GM21576 (cell line): Measurements from ENCODE around the gene AP1S1.
"Not testable (repeated sequence)": the region's sequence is repeated elsewhere in the genome, so short reads cannot be mapped to it uniquely, and the experiment has no call there.

Experiments
- ATAC-seq: cut with Tn5 transposase; IDR thresholded peaks from one replicate; pipeline ENCODE4 v1.9.1; 2021; ENCODE audit warnings: mild to moderate bottlenecking, moderate library complexity; ENCODE audit not compliant: unreplicated experiment

The AP1S1 gene

DNA sequence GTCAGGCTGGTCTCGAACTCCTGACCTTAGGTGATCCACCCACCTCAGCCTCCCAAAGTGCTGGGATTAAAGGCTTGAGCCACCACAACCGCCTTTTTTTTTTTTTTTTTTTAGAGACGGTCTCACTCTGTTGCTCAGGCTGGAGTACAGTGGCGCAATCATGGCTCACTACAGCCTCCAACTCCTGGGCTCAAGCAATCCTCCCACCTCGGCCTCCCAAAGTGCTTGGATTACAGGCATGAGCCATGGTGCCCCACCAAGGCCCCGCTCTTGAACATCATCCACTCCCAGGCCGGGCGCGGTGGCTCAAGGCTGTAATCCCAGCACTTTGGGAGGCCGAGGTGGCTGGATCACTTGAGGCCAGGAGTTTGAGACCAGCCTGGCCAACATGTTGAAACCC lies 45.2 kb downstream of the AP1S1 start:
- ATAC-seq, result not testable (repeated sequence)

DNA sequence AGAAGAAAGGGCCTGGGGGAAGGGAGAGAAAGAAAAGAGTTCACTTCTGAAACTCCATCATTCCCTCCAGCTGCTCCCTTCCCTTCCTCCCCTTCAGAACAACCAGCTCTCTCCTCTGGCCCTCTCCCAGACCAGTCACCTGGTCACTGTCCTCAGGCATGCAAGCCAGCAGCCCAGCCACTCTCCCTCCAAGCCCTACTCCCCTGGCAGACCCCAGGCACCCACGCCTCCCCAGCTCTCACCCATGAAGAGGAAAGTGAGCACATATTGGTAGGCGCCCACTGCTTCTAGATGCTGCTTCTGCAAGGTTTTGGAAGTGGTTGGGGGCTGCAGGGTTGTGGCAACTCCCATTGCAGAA lies 46.2 kb downstream of the AP1S1 start:
- no peak for ATAC-seq

DNA sequence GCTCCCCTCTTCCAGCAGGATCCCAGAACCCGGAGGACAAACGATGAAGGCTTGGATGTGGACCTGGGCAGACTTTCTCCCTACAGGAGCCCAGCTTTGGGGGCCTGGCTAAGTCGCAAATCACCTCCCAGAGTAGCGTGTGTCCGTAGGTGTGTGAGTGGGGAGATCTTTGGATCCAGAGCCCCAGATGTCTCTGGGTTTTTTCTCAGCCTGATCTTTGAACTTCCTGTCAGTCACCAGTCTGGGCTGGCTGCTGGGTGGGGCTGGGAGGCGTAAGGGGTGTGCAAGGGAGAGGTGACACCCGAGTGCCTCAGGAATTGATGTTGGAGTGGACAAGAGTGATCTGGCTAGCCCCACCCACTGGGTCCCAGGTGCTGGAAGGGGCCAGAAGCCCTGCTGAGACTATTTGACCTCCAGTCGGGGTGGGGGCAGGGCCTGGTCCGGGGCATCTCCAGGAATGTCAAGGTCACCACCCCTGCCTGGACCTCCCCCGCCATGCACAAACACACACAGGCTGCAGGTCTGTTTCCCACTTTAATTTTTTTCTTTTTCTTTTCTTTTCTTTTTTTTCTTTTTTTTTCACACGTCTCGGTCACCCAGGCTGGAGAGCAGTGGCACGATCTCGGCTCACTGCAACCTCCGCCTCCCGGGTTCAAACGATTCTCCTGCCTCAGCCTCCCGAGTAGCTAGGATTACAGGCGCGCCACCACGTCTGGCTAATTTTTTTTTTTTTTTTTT lies 46.8 kb downstream of the AP1S1 start, which contains the start of gene MOGAT3:
TSS of gene MOGAT3 (minus strand) at position 175 of the 738 bp plus-strand sequence. CDS start 182 bp downstream, outside the sequence.
- ATAC-seq, result no peak

DNA sequence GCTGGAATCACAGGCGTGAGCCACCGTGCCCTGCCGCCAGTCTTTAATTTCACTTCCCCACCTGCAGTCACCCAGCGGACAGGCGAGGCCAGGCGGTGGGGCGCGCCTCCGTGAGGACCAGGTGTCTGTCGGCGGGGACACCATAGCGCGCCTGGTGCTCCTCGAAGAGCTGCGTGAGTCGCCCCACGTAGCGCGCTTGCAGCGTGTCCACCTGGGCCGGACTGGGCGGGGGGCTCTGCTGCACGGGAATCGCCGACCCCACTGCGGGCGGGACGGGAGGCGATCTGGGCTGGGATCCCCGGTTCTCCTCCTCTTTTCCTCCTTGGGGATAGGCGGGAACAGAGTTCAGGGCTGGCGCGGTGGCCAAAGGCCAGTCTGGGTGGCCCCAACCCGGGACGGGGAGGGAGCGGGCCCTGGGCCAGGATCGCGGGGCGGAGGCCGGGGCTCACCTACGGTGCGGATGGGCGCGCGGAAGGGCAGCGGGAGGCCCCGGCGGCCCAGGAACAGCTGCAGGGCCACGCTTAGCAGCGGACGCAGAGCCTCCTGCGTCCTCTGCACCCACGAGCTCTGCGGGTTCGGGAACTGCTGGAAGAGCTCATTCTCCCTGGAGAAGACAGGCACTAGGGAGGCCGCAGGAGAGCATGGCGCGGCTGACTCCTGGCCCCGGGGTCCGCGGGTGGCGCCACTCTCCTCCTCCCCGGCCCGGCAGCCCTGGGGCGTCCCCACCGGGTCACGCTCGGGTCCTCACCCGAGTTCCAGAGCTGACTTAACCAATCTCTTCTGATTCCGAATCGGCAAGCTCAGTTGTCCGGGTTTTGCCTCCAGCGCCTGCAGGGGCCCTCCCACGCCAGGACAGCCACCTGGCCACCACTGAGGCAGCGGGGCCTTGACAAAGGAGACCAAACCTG lies 47.7 kb downstream of the AP1S1 start:
- no peak for ATAC-seq

DNA sequence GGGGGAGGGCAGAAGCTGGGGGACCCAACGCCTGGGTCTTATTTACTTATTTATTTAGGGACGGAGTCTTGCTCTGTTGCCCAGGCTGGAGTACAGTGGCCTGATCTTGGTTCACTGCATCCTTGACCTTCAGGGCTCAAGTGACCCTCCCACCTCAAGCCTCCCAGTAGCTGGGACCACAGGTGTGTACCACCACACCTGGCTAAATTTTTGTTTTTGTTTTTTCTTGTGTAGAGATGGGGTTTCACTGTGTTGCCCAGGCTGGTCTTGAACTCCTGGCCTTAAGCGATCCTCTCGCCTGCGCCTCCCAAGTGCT lies 48.3 kb downstream of the AP1S1 start:
- no peak for ATAC-seq

DNA sequence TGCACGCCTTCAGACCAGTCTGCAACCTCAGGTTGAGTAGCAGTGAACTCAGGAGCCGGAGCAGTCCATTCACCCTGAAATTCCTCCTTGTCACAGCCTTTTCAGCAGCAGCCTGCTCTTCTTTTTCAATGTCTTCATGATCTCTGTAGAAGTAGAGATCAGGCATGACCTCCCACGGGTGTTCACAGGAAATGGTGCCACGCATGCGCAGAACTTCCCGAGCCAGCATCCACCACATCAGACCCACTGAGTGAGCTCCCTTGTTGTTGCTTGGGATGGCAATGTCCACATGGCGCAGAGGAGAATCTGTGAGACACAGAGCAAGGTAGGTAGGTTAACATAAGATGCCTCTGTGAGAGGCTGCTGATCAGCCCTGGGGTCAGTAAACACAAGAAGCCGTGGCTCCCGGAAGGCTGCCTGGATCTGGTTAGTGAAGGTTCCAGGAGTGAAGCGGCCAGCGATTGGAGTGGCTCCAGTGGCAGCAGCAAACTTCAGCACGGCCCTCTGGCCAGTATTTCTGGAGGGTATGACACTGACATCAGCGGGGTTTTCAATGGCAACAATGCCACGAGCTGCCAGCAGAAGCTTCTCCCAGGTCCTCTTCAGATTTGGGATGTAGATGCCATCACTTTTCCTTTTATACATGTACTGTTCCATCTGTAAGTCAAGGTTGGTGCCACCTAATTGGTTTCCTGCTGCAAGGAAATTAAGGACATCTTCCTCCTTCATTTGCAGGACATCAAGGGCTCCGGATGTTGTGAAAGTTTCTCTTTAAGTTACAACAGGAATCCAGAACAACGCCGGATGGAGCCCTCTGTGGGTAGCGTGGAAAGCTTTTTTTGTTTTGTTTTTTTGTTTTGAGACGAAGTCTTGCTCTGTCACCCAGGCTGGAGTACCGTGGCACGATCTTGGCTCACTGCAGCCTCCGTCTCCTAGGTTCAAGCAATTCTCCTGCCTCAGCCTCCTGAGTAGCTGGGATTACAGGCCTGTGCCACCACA lies 49.8 kb downstream of the AP1S1 start:
- ATAC-seq, result not testable (repeated sequence)

DNA sequence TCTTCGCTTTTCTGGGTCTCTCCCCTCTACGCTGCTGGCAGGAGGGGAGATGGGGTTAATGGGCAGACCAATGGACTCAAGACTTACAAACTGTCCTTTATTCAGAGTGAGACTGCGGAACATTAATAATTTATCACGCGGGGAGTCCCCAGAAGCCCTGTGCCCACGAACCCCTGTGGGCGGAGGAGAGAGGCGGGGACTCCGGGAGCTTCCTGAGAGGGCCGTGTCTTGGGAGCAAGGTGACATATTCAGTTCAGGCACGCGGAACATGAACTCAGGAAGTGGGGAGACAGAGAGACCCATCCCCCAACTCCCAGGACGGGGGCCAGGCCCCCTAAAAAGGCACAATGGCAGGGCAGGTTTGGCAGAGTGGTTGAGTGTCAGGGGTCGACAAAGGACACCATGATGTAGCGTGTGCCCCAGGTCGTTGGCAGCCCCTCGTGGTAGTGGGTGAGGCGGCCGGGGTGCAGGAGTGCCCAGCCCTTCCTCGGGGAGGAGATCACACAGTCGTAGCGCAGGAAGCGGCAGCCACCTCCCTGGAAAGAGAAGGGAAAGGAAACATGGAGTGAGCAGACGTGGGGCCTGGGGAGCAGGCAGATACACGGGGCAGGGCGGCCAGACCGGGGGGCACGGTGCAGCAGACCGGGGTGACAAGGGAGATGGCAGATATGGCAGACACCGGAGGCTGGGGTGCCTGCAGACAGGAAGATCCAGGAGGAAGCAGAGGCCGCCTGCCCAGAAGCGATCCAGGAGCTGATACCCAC lies 51.8 kb downstream of the AP1S1 start:
- no peak for ATAC-seq

DNA sequence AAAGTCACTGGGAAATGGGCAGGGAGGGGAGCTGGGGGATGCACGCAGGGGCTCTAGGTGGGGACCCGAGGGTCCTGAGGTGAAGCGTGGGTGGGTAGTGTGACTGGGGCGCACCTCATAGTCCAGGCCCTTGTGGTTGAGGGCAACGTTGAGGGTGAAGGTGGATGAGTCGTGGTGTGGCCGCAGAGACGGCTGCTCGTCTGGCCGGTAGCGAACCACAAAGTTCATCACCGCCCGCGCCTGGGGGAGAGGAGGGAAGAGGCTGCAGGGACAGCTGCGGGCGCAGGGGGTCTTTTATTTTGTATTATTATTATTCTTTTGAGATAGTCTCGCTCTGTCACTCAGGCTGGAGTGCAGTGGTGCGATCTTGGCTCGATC lies 52.4 kb downstream of the AP1S1 start:
- no peak for ATAC-seq

DNA sequence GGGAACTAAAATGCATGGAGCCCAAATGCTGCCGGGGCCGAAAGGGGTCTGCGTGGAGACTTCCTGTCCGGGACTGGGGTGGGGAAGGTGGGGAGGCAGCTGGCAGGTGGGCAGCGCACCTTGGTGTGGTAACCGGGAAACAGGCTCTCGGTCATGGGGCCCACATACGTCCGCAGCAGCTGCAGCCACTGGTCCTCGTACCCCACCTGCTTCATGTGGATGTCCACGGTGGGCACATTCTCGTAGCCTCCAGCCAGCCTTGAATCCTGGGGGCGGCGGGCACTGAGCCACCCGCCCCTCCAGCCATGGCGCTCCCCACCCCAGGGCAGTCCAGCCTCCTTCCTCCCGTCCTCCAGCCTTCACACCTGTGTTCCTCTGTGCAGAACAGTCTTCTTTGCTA lies 53.2 kb downstream of the AP1S1 start:
- no peak for ATAC-seq

DNA sequence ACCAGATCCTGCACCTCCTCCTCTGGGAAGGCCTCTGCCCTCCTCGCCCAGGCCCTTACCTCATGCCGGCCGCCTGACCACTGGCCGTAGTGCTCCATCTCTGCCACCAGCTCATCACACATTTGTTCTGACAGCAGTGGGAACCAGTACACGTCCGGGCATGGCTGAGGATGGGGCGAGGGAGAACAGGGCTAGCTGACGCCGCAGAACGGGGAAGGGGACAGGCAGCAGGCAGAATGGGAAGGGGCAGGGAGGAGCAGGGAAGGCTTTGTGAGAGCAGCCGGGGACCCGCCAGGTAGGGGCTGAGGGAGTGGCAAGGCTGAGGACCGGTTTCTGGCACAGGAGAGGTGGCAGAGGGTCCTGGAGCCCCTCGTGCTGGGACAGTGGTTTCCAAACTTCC lies 54.5 kb downstream of the AP1S1 start:
- ATAC-seq, result no peak

DNA sequence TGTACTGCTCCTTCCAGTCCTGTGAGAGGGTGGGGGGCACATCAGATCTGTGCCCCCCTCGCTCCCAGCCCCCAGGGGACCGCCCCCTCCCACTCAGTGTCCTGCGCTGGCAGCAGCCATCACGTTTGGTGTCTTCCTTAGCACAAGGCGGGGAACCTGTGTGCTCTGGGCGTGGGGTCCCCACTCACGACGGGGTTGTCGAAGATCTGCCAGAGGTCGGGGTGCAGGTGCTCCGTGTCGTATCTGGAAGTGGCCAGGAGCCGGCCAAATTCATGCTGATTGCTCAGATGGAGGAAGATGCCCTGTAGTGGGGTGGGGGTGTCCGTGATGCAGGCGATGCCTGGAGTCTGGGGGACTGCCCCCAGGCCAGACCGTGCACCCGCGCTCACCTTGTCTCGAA lies 55.9 kb downstream of the AP1S1 start:
- ATAC-seq, result no peak
